HG03097 (cell line): Measurements from ENCODE around the gene ARHGEF3.
A peak's percentile ranks its signal among the peaks of the same experiment; 100 is the strongest.

Experiments used
- ATAC-seq: cut with Tn5 transposase; IDR thresholded peaks from one replicate; pipeline ENCODE4 v1.9.1; 2021; ENCODE audit not compliant: unreplicated experiment, low FRiP score

ARHGEF3 gene

GRCh38 chr3:56823421-56823926, 21.7 kb upstream of the ARHGEF3 start:
- ATAC-seq = no peak

GRCh38 chr3:56822501-56822900, 20.8 kb upstream of the ARHGEF3 start:
- ATAC-seq = no peak

GRCh38 chr3:56819016-56819809, 17.5 kb upstream of the ARHGEF3 start:
- ATAC-seq = no peak

GRCh38 chr3:56818156-56818985, 16.6 kb upstream of the ARHGEF3 start:
- no peak for ATAC-seq

- no peak for ATAC-seq
Observed at GRCh38 chr3:56817646-56818045, 15.9 kb upstream of the ARHGEF3 start.

- ATAC-seq = no peak
Observed at GRCh38 chr3:56816061-56816460, 14.3 kb upstream of the ARHGEF3 start.

GRCh38 chr3:56815589-56815988, 13.8 kb upstream of the ARHGEF3 start:
- ATAC-seq = no peak

GRCh38 chr3:56813653-56813960, 11.9 kb upstream of the ARHGEF3 start:
- ATAC-seq = no peak

- no peak for ATAC-seq
Observed at GRCh38 chr3:56812754-56813652, 11.3 kb upstream of the ARHGEF3 start.

- no peak for ATAC-seq
Observed at GRCh38 chr3:56811546-56812202, 9.9 kb upstream of the ARHGEF3 start.

GRCh38 chr3:56810577-56811545, 9.1 kb upstream of the ARHGEF3 start:
- no peak for ATAC-seq

GRCh38 chr3:56806407-56806806, 4.7 kb upstream of the ARHGEF3 start:
- no peak for ATAC-seq

- no peak for ATAC-seq
Observed at GRCh38 chr3:56802790-56803189, 1.0 kb upstream of the ARHGEF3 start.

GRCh38 chr3:56802378-56802745, 613 bp upstream of the ARHGEF3 start:
- ATAC-seq = no peak

GRCh38 chr3:56800832-56801661, 702 bp downstream of the ARHGEF3 start:
- ATAC-seq = peak; percentile 5

GRCh38 chr3:56800130-56800831, 1.5 kb downstream of the ARHGEF3 start:
- ATAC-seq = no peak

- ATAC-seq = no peak
Observed at GRCh38 chr3:56799251-56799882, 2.4 kb downstream of the ARHGEF3 start.
